GM10248 (cell line): ENCODE measurements around the gene ACSL6.

Source experiments
- CTCF ChIA-PET: fragments of 300-600 bp; sonication (Branson Sonifier 250); formaldehyde crosslinking; extraction: SDS; loops from one replicate; lab custom pipeline; 2021; ENCODE audit warnings: antibody characterized with exemption; lab: Yijun Ruan, JAX
- POLR2A ChIA-PET: fragments of 350-650 bp; sonication (Branson Sonifier 250); formaldehyde crosslinking; extraction: SDS; loops from one replicate; lab custom pipeline; 2020; ENCODE audit warnings: antibody characterized with exemption; lab: Yijun Ruan, JAX
- DNase-seq: peaks from one replicate; pipeline ENCODE4 v3.0.0; 2012; ENCODE audit errors: extremely low spot score
- CTCF ChIP-seq: IDR thresholded peaks from 2 replicates; pipeline ENCODE4 v1.5.1; 2012; ENCODE audit warnings: mild to moderate bottlenecking, low read depth; ENCODE audit errors: extremely low read depth, missing control alignments, control extremely low read depth

Gene ACSL6

GRCh38 chr5:132030610-132031009 lies 19.2 kb upstream of the ACSL6 start:
- ChIA-PET POLR2A (no interaction called here), CTCF (interaction anchor here (1.1 kb wide), 1 partner anchor 12 kb away, joined by 5 read pairs; no protein-coding TSS in a partner anchor)
- TF ChIP-seq CTCF = no peak
- no peak for DNase-seq

- TF ChIP-seq CTCF = no peak
- ChIA-PET POLR2A (no interaction called here), CTCF (interaction anchor here (3.4 kb wide), 1 partner anchor 33 kb away, joined by 10 read pairs; no protein-coding TSS in a partner anchor)
- DNase-seq = no peak
Measured at GRCh38 chr5:132029609-132030330, 18.3 kb upstream of the ACSL6 start.

GRCh38 chr5:132027027-132027426 lies 15.6 kb upstream of the ACSL6 start:
- POLR2A ChIA-PET = no interaction called here
- no peak for TF ChIP-seq CTCF
- DNase-seq = no peak
- CTCF ChIA-PET = interaction anchor here (1.9 to 3.4 kb wide), 2 partner anchors 19 to 36 kb away, joined by 5 to 10 read pairs; no protein-coding TSS in a partner anchor

GRCh38 chr5:132026516-132027008 lies 15.1 kb upstream of the ACSL6 start:
- no peak for TF ChIP-seq CTCF
- no peak for DNase-seq
- POLR2A ChIA-PET = no interaction called here
- CTCF ChIA-PET = interaction anchor here (1.9 to 3.4 kb wide), 2 partner anchors 19 to 36 kb away, joined by 5 to 10 read pairs; no protein-coding TSS in a partner anchor

- DNase-seq = no peak
- ChIA-PET POLR2A (no interaction called here), CTCF (interaction anchor here (0.9 to 1.8 kb wide), 2 partner anchors 10 to 603 kb away, joined by 3 to 7 read pairs; no protein-coding TSS in a partner anchor)
- no peak for TF ChIP-seq CTCF
Measured at GRCh38 chr5:132025403-132025971, 14.0 kb upstream of the ACSL6 start.

GRCh38 chr5:132024789-132025402 lies 13.4 kb upstream of the ACSL6 start:
- DNase-seq = no peak
- TF ChIP-seq CTCF = no peak
- ChIA-PET POLR2A (no interaction called here), CTCF (interaction anchor here (0.9 to 1.8 kb wide), 3 partner anchors 9 to 602 kb away, joined by 3 to 7 read pairs (median 4); no protein-coding TSS in a partner anchor)
